ENCODE results near the gene HAS3. TPM values are rescaled to one million over a fixed set of nuclear protein-coding genes. Genes with fewer than 3 reads are reported as not detected.
A peak's percentile ranks its signal among the peaks of the same experiment; 100 is the strongest.

The HAS3 gene
- total RNA-seq, 2 donors from 2014 or later: 5.1 to 19.9 TPM

- Histone ChIP-seq H3K27ac (peak overlapping the region; percentile 32), H3K9ac (ENCODE audit: low read depth in 2 of 2, low read length in 2 of 2) (no peak overlapping the region), H3K4me3 (no peak overlapping the region), H3K27me3 (no peaks in the 10 kb centered on the region), H3K4me1 (no peaks in the 10 kb centered on the region), H3K9me3 (no peaks in the 10 kb centered on the region), H3K36me3 (no peaks in the 10 kb centered on the region)
- DNase-seq: no peak
- intact Hi-C loops (cut with DNase I): no loop called here
- TF ChIP-seq CTCF (IDR thresholded peaks at IDR 0.05): no peak
Observed at GRCh38 chr16:69073181-69073702, 32.2 kb upstream of the HAS3 start.

DNA sequence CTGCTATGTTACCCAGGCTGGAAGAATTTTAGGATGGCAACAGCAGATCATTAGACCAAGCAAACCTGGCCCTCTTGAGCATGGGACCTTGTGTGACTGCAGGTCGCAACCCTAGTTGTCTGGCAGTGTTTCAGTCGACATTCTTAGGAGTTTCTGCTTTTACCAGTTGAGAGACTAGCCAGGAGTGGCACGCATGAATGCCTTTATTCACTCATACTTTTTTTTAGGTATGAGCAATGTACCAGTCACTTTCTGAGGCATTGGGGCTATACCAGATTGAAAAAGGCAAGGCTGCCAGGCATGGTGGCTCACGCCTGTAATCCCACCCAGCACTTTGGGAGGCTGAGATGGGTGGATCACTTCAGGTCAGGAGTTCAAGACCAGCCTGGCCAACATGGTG is 28.2 kb upstream of the HAS3 start:
- Histone ChIP-seq H3K27me3 (no peaks in the 10 kb centered on the region), H3K9ac (ENCODE audit: low read depth in 2 of 2, low read length in 2 of 2) (no peak overlapping the region), H3K4me3 (no peak overlapping the region), H3K4me1 (no peaks in the 10 kb centered on the region), H3K36me3 (no peaks in the 10 kb centered on the region), H3K9me3 (no peaks in the 10 kb centered on the region), H3K27ac (no peak overlapping the region)
- TF ChIP-seq CTCF (IDR thresholded peaks at IDR 0.05): no peak
- intact Hi-C loops (cut with DNase I): no loop called here
- DNase-seq: no peak

GRCh38 chr16:69078073-69078472 is 27.4 kb upstream of the HAS3 start:
- intact Hi-C loops (cut with DNase I): no loop called here
- H3K27me3 ChIP-seq: no peaks in the 10 kb centered on the region
- no peak overlapping the region for H3K9ac ChIP-seq (ENCODE audit: low read depth in 2 of 2, low read length in 2 of 2)
- TF ChIP-seq CTCF (IDR thresholded peaks at IDR 0.05): no peak
- DNase-seq: no peak
- no peak overlapping the region for H3K4me3 ChIP-seq
- no peaks in the 10 kb centered on the region for H3K36me3 ChIP-seq
- H3K27ac ChIP-seq: no peak overlapping the region
- no peaks in the 10 kb centered on the region for H3K4me1 ChIP-seq
- no peaks in the 10 kb centered on the region for H3K9me3 ChIP-seq

GRCh38 chr16:69079697-69080096 is 25.8 kb upstream of the HAS3 start:
- Histone ChIP-seq H3K4me1 (no peaks in the 10 kb centered on the region), H3K4me3 (no peak overlapping the region), H3K27me3 (no peaks in the 10 kb centered on the region), H3K36me3 (no peaks in the 10 kb centered on the region), H3K27ac (no peak overlapping the region), H3K9ac (ENCODE audit: low read depth in 2 of 2, low read length in 2 of 2) (no peak overlapping the region), H3K9me3 (no peaks in the 10 kb centered on the region)
- TF ChIP-seq CTCF (IDR thresholded peaks at IDR 0.05): no peak
- intact Hi-C loops (cut with DNase I): no loop called here
- no peak for DNase-seq

GRCh38 chr16:69083306-69083941 is 22.0 kb upstream of the HAS3 start:
- Histone ChIP-seq H3K4me3 (no peak overlapping the region), H3K27me3 (no peaks in the 10 kb centered on the region), H3K36me3 (no peaks in the 10 kb centered on the region), H3K9me3 (no peaks in the 10 kb centered on the region), H3K27ac (no peak overlapping the region), H3K9ac (ENCODE audit: low read depth in 2 of 2, low read length in 2 of 2) (no peak overlapping the region), H3K4me1 (no peaks in the 10 kb centered on the region)
- TF ChIP-seq CTCF (IDR thresholded peaks at IDR 0.05): no peak
- DNase-seq: no peak
- intact Hi-C loops (cut with DNase I): no loop called here

Data from colonic mucosa (tissue), 4 donors.